A549 (cell line): ENCODE results near the gene SLC25A30.

Experiments used
- CHD2 ChIP-seq: fragments of 150-350 bp; IDR thresholded peaks from 2 replicates; pipeline ENCODE4 v1.6.1; 2014; ENCODE audit warnings: low read length; ENCODE audit not compliant: partially characterized antibody
- CHD4 ChIP-seq: fragments of 200-600 bp; sonication (generic); IDR thresholded peaks from 2 replicates; pipeline ENCODE4 v1.6.1; 2016; ENCODE audit warnings: antibody characterized with exemption, mild to moderate bottlenecking, borderline replicate concordance
- EP300 ChIP-seq, 2 experiments: fragments of >200 bp; sonication (Bioruptor Twin); formaldehyde crosslinking; IDR thresholded peaks; 2 replicates in 1 of 2; 3 replicates in 1 of 2; pipeline ENCODE4 v1.6.1; 2016 to 2017
- KDM1A ChIP-seq: fragments of 200-600 bp; sonication (generic); IDR thresholded peaks from 2 replicates; pipeline ENCODE4 v1.6.1; 2016; ENCODE audit warnings: low read depth, mild to moderate bottlenecking
- KDM5A ChIP-seq: fragments of 200-600 bp; sonication (generic); IDR thresholded peaks from 2 replicates; pipeline ENCODE4 v1.6.1; 2016; ENCODE audit warnings: antibody characterized with exemption, mild to moderate bottlenecking
- POLR2A ChIP-seq: IDR thresholded peaks from 2 replicates; pipeline ENCODE4 v1.6.1; 2012; ENCODE audit warnings: mild to moderate bottlenecking, low read length
- RAD21 ChIP-seq, 2 experiments: fragments of >200 bp in 1 of 2; sonication (Bioruptor Twin) in 1 of 2; formaldehyde crosslinking in 1 of 2; IDR thresholded peaks in 1 of 2; conservative IDR thresholded peaks in 1 of 2; 2 replicates in 1 of 2; 3 replicates in 1 of 2; pipeline ENCODE4 v1.6.1; 2012 to 2018; ENCODE audit warnings: inconsistent platforms in 1 of 2
- SREBF2 ChIP-seq: fragments of 450-650 bp; IDR thresholded peaks from 2 replicates; pipeline ENCODE4 v1.6.1; 2014; ENCODE audit warnings: mild to moderate bottlenecking, moderate library complexity
- TF ChIP-seq, protein P1 (sequence below): fragments of >200 bp; sonication (Bioruptor Twin); formaldehyde crosslinking; IDR thresholded peaks from 3 replicates; pipeline ENCODE4 v1.5.1; 2016
- TF ChIP-seq, protein P2 (sequence below): fragments of 150-350 bp; IDR thresholded peaks from 2 replicates; pipeline ENCODE4 v1.6.1; 2014; ENCODE audit warnings: low read depth, mild to moderate bottlenecking, low read length
- TF ChIP-seq, protein P3 (sequence below): IDR thresholded peaks from 2 replicates; pipeline ENCODE4 v1.6.1; 2012

DNA sequence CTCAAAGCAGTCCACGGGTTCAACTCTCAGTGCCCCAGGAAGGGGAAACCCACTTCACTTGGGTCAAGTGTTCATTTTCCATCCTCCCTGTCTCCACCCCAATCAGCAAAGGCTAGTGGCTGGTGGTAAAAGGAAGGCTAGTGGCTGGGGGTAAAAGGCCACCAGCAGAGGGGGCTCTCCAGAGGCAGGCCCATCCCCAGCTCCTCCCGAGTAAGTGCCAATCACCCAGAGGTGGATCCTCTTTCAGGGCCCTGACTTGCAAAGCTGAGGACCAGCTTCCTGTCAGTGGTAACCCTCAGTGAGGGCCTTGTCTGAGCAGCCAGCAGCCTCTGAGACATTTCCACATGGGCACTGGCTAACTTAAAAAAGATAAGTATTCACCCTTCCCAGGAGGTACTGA lies 55.2 kb downstream of the SLC25A30 start:
- TF ChIP-seq, protein P1, sequence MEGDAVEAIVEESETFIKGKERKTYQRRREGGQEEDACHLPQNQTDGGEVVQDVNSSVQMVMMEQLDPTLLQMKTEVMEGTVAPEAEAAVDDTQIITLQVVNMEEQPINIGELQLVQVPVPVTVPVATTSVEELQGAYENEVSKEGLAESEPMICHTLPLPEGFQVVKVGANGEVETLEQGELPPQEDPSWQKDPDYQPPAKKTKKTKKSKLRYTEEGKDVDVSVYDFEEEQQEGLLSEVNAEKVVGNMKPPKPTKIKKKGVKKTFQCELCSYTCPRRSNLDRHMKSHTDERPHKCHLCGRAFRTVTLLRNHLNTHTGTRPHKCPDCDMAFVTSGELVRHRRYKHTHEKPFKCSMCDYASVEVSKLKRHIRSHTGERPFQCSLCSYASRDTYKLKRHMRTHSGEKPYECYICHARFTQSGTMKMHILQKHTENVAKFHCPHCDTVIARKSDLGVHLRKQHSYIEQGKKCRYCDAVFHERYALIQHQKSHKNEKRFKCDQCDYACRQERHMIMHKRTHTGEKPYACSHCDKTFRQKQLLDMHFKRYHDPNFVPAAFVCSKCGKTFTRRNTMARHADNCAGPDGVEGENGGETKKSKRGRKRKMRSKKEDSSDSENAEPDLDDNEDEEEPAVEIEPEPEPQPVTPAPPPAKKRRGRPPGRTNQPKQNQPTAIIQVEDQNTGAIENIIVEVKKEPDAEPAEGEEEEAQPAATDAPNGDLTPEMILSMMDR, result no peak
- TF ChIP-seq CHD2 (no peak), POLR2A (no peak), EP300 (IDR thresholded peaks at IDR 0.05) (no peak), RAD21 (conservative IDR thresholded peaks at IDR 0.05 in 1 of 2, IDR thresholded peaks at IDR 0.05 in 1 of 2) (no peak), CHD4 (no peak), KDM1A (no peak), SREBF2 (no peak), KDM5A (no peak)
- TF ChIP-seq, protein P2, sequence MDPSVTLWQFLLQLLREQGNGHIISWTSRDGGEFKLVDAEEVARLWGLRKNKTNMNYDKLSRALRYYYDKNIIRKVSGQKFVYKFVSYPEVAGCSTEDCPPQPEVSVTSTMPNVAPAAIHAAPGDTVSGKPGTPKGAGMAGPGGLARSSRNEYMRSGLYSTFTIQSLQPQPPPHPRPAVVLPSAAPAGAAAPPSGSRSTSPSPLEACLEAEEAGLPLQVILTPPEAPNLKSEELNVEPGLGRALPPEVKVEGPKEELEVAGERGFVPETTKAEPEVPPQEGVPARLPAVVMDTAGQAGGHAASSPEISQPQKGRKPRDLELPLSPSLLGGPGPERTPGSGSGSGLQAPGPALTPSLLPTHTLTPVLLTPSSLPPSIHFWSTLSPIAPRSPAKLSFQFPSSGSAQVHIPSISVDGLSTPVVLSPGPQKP, result no peak
- TF ChIP-seq, protein P3, sequence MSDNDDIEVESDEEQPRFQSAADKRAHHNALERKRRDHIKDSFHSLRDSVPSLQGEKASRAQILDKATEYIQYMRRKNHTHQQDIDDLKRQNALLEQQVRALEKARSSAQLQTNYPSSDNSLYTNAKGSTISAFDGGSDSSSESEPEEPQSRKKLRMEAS, result no peak
